Stimulated activated CD4-positive, alpha-beta T cell treated with anti-CD3 and anti-CD28 coated beads, Interleukin-4, amount 100 ng/mL, for 4 hours (primary cell): Measurements from ENCODE around the gene BCL2L11.
"Not testable (repeated sequence)": the region's sequence is repeated elsewhere in the genome, so short reads cannot be mapped to it uniquely, and the experiment has no call there.

Source experiments
- DNase-seq, 2 experiments: peaks; one replicate each; pipeline ENCODE4 v3.0.0-alpha.2; 2020

Gene BCL2L11

DNA sequence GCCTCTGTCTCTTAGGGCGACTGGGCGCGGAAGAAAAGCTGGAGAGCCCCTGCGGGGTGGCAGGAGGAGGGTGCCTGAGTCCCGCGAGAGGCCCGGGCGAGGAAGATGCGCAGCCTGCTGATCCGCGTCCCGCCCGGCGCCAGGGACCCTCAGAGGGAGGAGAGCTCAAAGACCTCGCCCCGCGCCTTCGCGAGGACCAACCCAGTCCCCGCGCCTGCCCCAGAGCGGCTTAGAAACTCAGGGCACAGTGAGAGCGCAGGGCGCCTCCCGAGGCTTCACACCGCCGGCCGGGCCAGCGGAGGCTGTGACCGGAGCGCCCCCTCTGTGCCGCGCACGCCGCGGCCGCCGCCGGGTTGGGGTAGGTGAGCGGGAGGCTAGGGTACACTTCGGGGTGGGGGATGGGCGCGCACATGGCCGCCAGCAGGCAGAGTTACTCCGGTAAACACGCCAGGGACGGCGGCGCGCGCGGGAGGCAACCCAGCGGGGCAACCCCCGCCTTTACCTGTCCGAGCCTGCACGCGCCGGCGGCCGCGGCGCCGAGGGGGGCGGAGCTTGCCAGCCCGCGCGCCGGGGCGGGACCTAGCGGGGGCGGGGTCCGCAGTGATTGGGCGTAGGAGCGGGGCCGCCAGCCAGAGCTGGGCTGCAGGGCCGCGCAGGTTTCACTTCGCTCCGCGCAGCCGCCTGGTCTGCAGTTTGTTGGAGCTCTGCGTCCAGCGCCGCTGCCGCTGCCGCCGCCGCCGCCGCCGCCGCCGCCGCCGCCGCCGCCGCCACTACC, at the start of gene BCL2L11:
Gene BCL2L11 (plus strand): TSS at position 662 of the 775 bp plus-strand sequence. CDS start 2,832 bp downstream, outside the sequence.
- peak; percentile 89 to 91 for DNase-seq

DNA sequence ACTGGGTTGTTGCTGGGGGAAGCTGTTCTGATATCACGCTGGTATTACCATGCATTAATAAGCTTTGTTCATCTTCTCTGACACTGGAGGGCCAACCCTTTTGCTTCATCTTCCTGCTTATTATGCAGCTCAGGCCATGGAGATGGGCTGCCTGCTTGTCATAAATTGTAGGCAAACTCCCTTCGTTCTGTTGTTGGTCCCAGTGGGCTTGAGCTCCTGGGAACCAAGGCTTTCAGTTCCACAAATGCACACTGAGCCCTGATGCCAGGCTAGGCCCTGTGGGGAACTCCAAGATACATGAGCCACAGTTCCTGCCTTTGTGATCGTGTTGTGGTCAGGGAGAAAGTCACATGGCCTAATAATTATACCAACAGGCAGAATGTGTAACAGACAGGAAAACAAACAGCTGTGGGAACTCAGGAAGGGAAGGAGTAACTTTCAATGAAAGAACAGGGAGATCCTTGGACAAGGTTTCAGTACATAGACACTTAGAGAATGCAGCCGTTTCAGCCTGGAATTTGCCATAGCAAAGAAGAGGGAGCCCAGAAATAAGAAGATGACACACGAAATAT, 49.0 kb upstream of the BCL2L11 start:
- no peak for DNase-seq

DNA sequence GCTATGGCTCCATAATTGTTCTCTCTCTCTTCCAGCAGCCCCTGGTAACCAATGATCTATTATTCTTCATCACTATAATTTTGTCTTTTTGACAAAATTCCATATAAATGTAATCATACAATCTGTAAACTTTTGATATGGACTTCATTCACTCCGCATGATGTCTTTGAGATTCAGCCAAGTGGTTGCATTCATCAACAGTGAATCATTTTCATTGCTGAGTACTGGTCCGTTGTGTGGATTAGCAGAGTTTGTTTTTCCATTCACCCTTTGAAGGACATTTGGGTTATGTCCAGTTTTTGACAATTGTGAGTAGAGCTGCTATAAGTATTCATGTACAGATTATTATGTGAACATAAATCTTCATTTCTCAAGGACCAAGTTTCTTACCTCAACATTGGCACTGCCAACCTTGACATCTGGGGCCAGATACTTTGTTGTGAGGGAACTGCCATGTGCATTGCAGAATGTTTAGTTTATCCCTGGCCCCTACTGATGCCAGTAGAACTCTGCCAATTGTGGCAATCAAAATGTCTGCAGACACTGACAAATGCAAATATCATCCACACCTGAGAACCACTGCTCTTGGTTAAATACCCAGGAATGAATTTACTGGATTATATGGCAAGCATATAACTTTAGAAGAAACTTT, 48.4 kb upstream of the BCL2L11 start:
- DNase-seq = no peak

- DNase-seq = not testable (repeated sequence)
Measured at GRCh38 chr2:111082659-111083058, 38.1 kb upstream of the BCL2L11 start.

GRCh38 chr2:111091811-111092211, 28.9 kb upstream of the BCL2L11 start:
- no peak for DNase-seq

DNA sequence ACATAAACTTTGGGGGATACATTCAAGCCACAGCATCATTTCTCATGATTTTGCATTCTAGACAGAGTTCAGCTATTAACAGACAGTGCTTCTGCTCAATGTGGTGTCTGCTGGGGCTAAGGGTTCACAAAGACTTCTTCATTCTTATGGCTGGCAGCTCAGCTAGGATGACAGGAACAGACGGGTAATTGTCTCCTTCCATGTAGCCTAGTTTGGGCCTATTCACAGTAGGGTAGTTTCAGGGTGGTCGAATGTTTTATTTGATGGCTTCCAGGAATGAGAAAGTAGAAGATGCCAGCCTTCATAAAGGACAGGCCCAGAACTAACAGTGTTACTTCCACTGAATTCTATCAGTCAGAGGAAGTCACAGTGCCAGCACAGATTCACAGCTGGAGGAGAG, 26.0 kb upstream of the BCL2L11 start:
- DNase-seq = no peak

DNA sequence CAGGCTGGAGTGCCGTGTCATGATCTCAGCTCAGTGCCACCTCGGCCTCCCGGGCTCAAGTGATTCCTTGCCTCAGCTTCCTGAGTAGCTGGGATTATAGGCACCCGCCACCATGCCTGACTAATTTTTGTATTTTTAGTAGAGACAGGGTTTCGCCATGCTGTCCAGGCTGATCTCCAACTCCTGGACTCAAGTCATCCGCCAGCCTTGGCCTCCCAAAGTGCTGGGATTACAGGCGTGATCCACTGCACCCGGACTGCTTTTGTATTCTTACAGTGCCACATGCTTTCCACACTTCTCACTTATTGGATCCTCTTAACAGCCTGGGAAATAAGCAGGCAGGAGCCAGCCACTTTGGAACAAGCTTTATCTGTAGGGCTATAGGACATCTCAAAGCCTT, 25.3 kb upstream of the BCL2L11 start:
- DNase-seq = no peak

- DNase-seq = no peak
Measured at GRCh38 chr2:111099402-111099801, 21.3 kb upstream of the BCL2L11 start.

DNA sequence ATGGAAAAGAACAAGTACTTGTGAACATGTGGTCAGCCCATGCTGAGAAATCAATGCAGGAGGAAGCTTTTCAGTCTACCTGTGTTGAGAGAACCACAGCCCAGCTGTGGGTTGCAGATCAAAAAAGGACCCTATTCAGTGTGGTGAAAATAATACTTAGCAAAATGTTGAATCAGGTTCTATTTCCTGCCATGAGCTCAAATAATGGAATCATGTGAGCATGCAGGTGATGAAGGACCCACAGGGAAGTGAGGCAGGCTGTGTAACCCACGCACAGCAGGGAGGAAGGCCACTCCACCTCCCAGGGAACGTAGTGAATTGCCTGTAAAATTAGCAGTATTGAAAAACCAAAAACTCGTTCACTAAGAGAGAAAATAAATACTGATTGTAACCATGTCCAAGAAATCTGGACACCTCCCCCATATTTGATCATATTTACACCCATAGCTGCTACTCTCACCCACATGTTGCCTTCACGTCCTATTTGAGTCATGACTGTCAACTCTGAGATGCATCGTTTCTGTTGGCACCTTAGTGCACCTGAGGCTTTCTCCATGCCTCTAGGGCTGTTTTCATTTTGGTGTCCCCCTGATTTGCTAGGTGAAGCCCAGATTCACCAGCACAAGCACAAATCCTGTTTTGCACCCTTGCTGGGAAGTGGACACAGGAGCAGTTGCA, 20.5 kb upstream of the BCL2L11 start:
- DNase-seq = no peak

DNA sequence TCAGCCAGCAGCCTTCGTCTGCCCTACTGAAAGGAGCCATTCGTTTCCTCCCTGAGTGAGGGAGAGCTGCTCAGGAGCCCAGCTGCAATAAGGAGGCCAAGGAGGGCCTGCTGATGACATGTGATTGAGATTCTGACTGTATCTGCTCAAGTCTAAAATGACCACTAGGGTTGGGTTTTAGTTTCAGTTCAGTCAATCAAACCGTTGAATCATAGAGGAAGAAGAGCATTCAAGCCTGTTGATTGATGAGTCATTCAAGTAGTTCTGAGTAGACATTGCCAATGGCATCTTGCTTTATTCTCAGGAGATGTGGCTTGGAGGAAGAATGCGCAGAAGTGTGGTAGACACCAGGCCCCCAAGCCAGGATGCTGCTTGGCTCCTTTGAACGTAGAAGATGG, 19.9 kb upstream of the BCL2L11 start:
- no peak for DNase-seq

- DNase-seq = no peak
Measured at GRCh38 chr2:111101592-111101991, 19.1 kb upstream of the BCL2L11 start.

GRCh38 chr2:111102216-111102615, 18.5 kb upstream of the BCL2L11 start:
- DNase-seq = no peak

DNA sequence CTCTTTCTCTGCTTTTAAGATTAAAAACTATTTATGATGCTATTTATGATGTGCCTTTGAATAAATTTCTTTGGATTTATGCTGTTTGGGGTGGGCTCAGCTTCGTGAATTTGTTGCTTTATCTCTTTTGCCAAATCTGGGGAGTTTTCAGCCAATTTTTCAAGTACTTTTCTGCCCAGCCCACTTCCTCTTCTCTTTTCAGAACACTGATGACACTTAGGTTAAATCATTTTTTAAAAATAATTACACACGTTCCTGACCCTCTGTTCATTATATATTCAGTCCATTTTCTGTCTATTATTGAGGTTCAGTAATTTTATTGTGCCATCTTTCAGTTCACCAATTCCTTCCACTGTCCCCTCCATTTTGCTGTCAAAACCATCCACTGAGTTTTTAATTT, 14.8 kb upstream of the BCL2L11 start:
- no peak for DNase-seq

DNA sequence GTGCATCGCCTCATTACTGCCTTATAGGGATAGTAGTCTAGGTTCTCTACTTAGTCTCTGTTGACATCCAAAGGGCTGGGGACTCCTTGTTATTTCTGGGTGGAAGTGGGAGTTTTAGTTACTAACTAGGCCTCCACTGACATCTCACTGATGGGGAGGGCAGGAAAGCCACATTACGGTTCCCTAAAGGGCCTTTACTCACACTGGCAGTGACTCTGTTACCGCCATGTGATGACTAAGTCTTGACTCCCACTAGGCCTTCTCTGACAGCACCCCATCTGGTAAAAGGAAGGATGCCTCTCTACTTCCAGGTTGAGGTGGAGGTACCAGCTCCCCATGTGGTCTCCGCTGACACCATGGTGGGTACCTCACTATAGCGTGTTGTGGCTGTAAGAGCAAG, 14.0 kb upstream of the BCL2L11 start:
- no peak for DNase-seq

- DNase-seq = no peak
Measured at GRCh38 chr2:111108745-111109271, 11.9 kb upstream of the BCL2L11 start.

- DNase-seq = no peak
Measured at GRCh38 chr2:111111101-111111755, 9.5 kb upstream of the BCL2L11 start.

- no peak for DNase-seq
Measured at GRCh38 chr2:111113838-111114237, 6.9 kb upstream of the BCL2L11 start.

DNA sequence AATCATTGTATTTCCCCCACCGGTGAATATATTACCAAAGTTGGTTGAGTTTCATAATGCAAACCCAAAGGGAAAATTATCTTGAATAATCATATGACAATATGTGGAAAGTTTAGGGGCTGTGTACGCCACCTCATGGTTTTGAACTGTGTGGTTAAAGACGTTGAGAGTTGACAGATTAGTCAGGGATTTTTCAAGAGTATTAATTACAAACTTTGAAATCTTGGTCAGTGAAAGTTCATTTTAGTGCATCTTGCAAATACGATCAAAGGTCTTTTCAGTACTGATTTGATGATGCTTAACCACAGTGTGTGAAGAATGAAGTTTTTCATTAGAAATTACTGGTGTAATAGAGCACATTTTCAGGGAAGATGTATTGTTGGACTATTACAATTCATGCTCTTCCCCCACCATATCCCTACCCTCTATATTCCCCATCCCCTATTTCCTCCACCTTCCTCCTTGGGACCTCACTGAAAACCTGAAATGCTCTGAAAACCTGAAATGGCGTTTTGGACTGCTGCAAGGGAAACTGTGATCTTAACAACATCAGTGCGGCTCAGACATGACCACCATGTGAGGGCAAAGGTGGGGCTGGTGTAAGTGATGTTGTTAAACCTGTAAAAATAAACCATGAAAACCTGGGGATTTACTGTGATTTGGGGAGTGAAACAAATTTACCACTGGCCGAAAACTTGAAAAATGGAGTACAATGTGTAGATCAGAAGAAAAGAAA, 4.5 kb upstream of the BCL2L11 start:
- no peak for DNase-seq

DNA sequence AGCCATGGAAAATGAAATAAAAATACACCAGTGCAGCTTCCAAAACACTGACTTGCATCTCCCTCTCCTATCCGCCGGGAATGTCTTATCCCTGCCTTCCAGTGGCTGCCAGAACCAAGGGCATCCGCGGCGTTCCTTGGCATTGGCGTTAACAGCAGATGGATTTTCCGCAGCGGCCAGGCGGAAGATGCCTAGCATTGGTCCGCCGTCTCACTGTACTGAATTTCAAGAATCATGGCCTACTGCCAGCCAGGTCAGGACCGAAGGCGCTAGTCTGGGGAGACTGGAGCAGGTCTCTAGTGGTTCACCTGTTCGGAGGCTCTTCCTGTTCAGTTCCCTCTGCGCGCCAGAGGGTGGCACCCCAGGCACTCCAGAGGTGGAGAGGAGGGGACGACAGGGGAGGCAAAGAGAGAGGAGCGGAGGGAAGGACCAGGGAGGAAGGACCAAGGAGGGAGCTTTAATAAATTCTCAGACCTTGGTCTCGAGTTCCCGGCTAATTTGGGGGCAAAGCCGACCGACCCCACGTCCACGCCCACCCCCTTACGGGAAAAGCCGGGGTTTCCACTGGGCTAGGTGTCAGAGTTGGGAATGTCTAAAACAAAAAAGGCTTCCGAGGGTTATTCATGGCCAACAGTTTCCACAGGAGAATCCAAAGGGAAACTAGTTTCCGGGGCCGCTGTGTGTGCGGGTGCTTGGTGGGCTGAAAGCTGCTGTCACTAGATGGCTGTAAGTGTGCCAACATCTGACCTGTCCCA, 3.7 kb upstream of the BCL2L11 start:
- DNase-seq = peak; percentile 60 to 74

- peak; percentile 20 to 21 for DNase-seq
Measured at GRCh38 chr2:111117598-111118480, 2.9 kb upstream of the BCL2L11 start.
